ENCODE measurements around the gene LGALS9. TPM values are rescaled to one million over a fixed set of nuclear protein-coding genes. Genes with fewer than 3 reads are reported as not detected.
"Not testable (repeated sequence)": the region's sequence is repeated elsewhere in the genome, so short reads cannot be mapped to it uniquely, and the experiment has no call there.

LGALS9 gene
- total RNA-seq, 1 donor from 2014 or later, result 133 TPM

- intact Hi-C loops (cut with micrococcal nuclease), result no loop called here
Observed at GRCh38 chr17:27670791-27671590, 40.0 kb downstream of the LGALS9 start.

GRCh38 chr17:27671591-27671910 lies 40.6 kb downstream of the LGALS9 start:
- intact Hi-C loops (cut with micrococcal nuclease), result no loop called here

- intact Hi-C loops (cut with micrococcal nuclease), result not testable (repeated sequence)
Observed at GRCh38 chr17:27671977-27672480, 41.0 kb downstream of the LGALS9 start.

GRCh38 chr17:27674335-27674734 lies 43.3 kb downstream of the LGALS9 start:
- intact Hi-C loops (cut with micrococcal nuclease), result no loop called here

GRCh38 chr17:27677191-27677590 lies 46.2 kb downstream of the LGALS9 start:
- intact Hi-C loops (cut with micrococcal nuclease), result no loop called here

- intact Hi-C loops (cut with micrococcal nuclease), result not testable (repeated sequence)
Observed at GRCh38 chr17:27686322-27686721, 55.3 kb downstream of the LGALS9 start.

GRCh38 chr17:27690882-27691281 lies 59.9 kb downstream of the LGALS9 start:
- intact Hi-C loops (cut with micrococcal nuclease), result no loop called here

- intact Hi-C loops (cut with micrococcal nuclease), result not testable (repeated sequence)
Observed at GRCh38 chr17:27695254-27695814, 64.3 kb downstream of the LGALS9 start.

Other genes with a start within 250 kb of the LGALS9 start
- gene KSR1, start 174.7 kb upstream of the LGALS9 start, total RNA-seq, result 36.5 and 37.1 TPM in 2 replicates
- not detected in 2 replicates for gene NOS2, start 169.3 kb downstream of the LGALS9 start, total RNA-seq